Measurements from ENCODE around the gene RPS29.

The RPS29 gene

DNA sequence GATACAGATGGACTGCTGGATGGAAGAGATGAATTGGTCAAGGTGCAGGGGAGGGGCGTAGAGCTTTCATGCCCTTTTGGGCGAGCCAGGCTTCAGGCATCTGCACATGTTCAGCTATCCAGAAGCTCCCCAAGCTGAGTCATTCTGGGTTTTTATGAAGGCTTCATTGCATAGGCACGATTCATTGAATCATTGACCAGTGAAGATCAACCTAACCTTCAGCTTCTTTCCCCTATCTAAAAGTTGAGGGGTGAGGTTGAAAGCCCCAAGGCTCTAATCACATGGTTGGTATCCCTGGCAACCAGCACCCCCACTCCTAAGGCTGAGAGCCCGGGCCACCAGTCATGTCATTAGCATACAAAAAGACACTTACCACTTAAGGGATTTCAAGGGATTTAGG lies 36.3 kb downstream of the RPS29 start:
- no peak for DNase-seq (ENCODE audit: low spot score)

DNA sequence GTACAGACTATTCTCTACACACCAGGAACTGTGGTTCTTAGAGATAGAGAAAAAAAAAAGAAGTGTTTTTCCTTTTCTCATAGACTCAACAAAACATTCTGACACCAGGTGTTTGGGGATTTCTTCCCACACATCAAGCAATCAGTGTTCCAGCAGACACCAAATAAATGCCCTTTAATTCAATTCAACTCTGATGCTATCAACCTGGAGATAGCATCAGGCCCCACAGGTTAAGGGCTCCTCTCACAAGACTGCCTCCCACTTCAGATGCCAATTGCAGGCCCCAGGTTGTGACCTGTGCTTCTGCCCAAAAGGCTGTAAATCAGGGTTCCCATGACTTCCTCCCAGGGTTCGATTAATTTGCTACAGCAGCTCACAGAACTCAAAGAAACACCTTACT lies 36.7 kb downstream of the RPS29 start:
- DNase-seq (ENCODE audit: low spot score) = no peak

DNA sequence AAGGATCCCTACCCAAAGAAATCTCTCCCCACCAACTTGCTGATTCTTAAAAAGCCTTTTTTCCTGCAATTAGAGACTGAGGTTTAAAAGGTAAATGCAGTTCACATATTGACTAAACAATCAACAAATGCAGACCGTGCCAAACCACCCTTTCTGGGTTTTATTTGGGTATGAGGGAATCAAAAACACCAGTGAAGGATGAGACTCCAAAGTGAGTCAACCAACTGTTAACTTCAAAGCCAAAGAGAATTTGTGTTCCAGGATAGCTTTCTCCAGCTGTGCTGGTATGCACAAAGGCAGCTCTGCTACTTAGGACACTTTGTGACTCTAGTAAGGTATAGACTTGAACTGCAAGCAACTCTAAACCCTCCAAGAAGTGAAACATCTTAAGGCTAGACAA lies 39.4 kb downstream of the RPS29 start:
- no peak for DNase-seq (ENCODE audit: low spot score)

DNA sequence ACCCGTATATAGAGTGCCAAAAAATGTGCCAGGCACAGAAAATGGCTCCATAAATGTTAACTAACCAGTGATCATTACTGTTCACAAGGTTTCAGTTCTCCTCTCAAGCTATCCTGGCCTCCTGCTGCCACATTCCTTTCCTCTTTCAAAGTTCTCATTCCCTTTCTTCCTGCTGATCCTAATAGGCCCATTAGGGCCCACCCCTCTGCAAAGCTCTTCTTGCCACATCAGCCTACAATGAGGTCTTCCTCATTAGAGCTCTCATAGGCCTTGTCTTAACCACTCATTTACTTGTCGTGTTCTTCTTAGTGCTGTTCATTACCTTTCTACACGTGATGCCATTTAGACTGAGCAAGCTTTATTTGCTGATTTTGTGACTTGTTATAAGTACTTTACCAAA lies 40.5 kb downstream of the RPS29 start:
- DNase-seq (ENCODE audit: low spot score) = no peak

DNA sequence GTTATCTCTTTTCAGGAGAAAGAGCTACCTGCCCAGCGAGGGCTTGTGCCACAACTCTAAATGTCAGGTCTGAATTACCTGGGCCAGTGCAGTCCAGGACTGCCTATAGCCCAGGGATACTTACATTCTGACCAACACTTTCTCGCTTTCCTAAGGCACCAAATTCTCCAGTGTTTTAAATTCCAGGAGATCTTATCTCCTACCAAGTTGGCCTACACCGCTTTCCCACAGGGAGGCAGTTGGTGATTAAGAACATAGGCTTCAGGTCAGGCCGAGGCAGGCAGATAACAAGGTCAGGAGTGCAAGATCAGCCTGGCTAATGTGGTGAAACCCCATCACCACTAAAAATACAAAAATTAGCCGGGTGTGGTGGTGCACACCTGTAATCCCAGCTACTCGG lies 41.1 kb downstream of the RPS29 start:
- no peak for DNase-seq (ENCODE audit: low spot score)

DNA sequence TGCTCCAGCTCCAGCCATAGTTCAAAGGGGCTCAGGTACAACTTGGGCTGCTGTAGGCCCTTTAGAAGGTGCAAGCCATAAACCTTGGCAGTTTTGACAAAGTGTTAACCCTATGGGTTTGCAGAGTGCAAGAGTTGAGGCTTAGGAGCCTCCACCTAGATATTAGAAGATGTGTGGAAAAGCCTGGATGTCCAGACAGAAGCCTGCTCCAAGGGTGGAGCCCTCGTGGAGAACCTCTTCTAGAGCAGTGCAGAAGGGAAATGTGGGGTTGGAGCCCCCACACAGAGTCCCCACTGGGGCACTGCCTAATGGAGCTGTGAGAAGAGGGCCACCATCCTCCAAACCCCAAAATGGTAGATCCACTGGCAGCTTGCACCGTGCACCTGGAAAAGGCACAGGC lies 45.1 kb downstream of the RPS29 start:
- DNase-seq (ENCODE audit: low spot score) = no peak

DNA sequence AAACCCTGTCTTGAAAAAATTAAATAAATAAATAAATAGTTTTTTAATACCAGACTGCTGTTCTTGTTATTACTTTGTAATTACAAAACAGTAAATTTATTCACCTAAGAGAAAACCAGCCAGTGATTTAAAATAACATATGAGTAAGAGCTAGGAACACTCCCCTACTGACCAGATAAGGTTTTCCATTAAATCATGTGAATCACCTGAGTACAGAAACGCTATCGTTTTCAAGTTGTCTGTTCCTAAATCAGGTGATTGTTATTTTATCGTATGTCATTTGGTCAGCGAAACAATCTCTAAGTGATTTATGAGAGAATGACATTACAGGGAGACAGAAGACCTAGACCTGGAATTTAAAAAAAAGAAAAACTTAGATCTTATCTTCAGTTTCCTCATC lies 47.3 kb downstream of the RPS29 start:
- DNase-seq (ENCODE audit: low spot score) = no peak

Data from HuH-7 (cell line).